Mesenchymal stem cell (in vitro differentiated cells and primary cell): ENCODE measurements around the gene PDE6C.

Experiments used
- DNase-seq: peaks from one replicate; pipeline ENCODE4 v3.0.0-alpha.2; 2013
- H2AFZ ChIP-seq: one replicate; pipeline ENCODE4 v1.6.1; 2013; ENCODE audit warnings: low read depth, mild to moderate bottlenecking, control low read depth, inconsistent platforms, low read length, moderate library complexity
- H2AK5ac ChIP-seq: 2 replicates; pipeline ENCODE4 v1.6.1; 2013; ENCODE audit warnings: low read length, moderate library complexity, mild to moderate bottlenecking, inconsistent platforms; ENCODE audit not compliant: severe bottlenecking
- H2BK120ac ChIP-seq: one replicate; pipeline ENCODE4 v1.6.1; 2013; ENCODE audit warnings: low read depth, mild to moderate bottlenecking, inconsistent platforms, low read length, moderate library complexity
- H2BK12ac ChIP-seq, 2 experiments: one replicate each; pipeline ENCODE4 v1.6.1; 2013; ENCODE audit warnings: inconsistent platforms in 2 of 2, low read length in 2 of 2, mild to moderate bottlenecking in 2 of 2, moderate library complexity in 2 of 2, control low read depth in 1 of 2
- H2BK15ac ChIP-seq: one replicate; pipeline ENCODE4 v1.6.1; 2013; ENCODE audit warnings: mild to moderate bottlenecking, low read depth, inconsistent platforms; ENCODE audit not compliant: poor library complexity, severe bottlenecking
- H2BK5ac ChIP-seq: 2 replicates; pipeline ENCODE4 v1.6.1; 2013; ENCODE audit warnings: low read depth, mild to moderate bottlenecking, low read length, control low read depth, inconsistent platforms; ENCODE audit not compliant: poor library complexity, severe bottlenecking
- H3K14ac ChIP-seq, 2 experiments: one replicate each; pipeline ENCODE4 v1.6.1; 2013; ENCODE audit warnings: inconsistent platforms in 2 of 2, low read length in 2 of 2, control low read depth in 1 of 2, mild to moderate bottlenecking in 1 of 2, moderate library complexity in 1 of 2
- H3K18ac ChIP-seq, 2 experiments: one replicate each; pipeline ENCODE4 v1.6.1; 2013; ENCODE audit warnings: inconsistent platforms in 2 of 2, low read length in 2 of 2, control low read depth in 1 of 2, low read depth in 1 of 2, mild to moderate bottlenecking in 1 of 2
- H3K23ac ChIP-seq, 2 experiments: one replicate each; pipeline ENCODE4 v1.6.1; 2013; ENCODE audit warnings: inconsistent platforms in 2 of 2, low read length in 2 of 2, mild to moderate bottlenecking in 2 of 2, moderate library complexity in 2 of 2, control low read depth in 1 of 2
- H3K27ac ChIP-seq: 2 replicates; pipeline ENCODE4 v1.5.1; 2013; ENCODE audit warnings: mild to moderate bottlenecking, moderate library complexity, low read length, control low read depth, inconsistent platforms; ENCODE audit not compliant: poor library complexity, severe bottlenecking
- H3K27me3 ChIP-seq, 2 experiments: 2 replicates each; pipeline versions ENCODE4 v1.6.1 to v1.7.0; 2013; ENCODE audit warnings: low read length in 2 of 2, mild to moderate bottlenecking in 2 of 2, moderate library complexity in 2 of 2, control low read depth in 1 of 2, inconsistent platforms in 1 of 2; ENCODE audit not compliant: control insufficient read depth in 1 of 2, insufficient read depth in 1 of 2
- H3K36me3 ChIP-seq, 2 experiments: 2 replicates each; pipeline versions ENCODE4 v1.6.1 to v1.7.0; 2013; ENCODE audit warnings: low read length in 2 of 2, control low read depth in 1 of 2, inconsistent platforms in 1 of 2, low read depth in 1 of 2, mild to moderate bottlenecking in 1 of 2; ENCODE audit not compliant: insufficient read depth in 2 of 2, control insufficient read depth in 1 of 2
- H3K4ac ChIP-seq, 2 experiments: one replicate each; pipeline ENCODE4 v1.6.1; 2013; ENCODE audit warnings: inconsistent platforms in 2 of 2, low read length in 2 of 2, mild to moderate bottlenecking in 2 of 2, moderate library complexity in 2 of 2, control low read depth in 1 of 2, low read depth in 1 of 2
- H3K4me1 ChIP-seq: 2 replicates; pipeline ENCODE4 v1.6.1; 2013; ENCODE audit warnings: low read depth, low read length, control low read depth; ENCODE audit not compliant: control insufficient read depth, insufficient read depth
- H3K4me2 ChIP-seq: 2 replicates; pipeline ENCODE4 v1.6.1; 2013; ENCODE audit warnings: low read length, mild to moderate bottlenecking, inconsistent platforms; ENCODE audit not compliant: poor library complexity, severe bottlenecking
- H3K4me3 ChIP-seq, 2 experiments: 2 replicates each; pipeline versions ENCODE4 v1.5.1 to v1.7.0; 2013; ENCODE audit warnings: low read length in 2 of 2, mild to moderate bottlenecking in 2 of 2, control low read depth in 1 of 2, low read depth in 1 of 2; ENCODE audit not compliant: insufficient read depth in 1 of 2
- H3K79me1 ChIP-seq: replicated peaks from 2 replicates; pipeline ENCODE4 v1.6.1; 2013; ENCODE audit warnings: mild to moderate bottlenecking, control low read depth, low read length, inconsistent platforms; ENCODE audit not compliant: poor library complexity, severe bottlenecking
- H3K9ac ChIP-seq: 2 replicates; pipeline ENCODE4 v1.7.0; 2013; ENCODE audit warnings: mild to moderate bottlenecking, low read length, moderate library complexity
- H3K9me3 ChIP-seq: 2 replicates; pipeline ENCODE4 v1.7.0; 2013; ENCODE audit warnings: mild to moderate bottlenecking, low read length; ENCODE audit not compliant: control insufficient read depth
- H4K8ac ChIP-seq: one replicate; pipeline ENCODE4 v1.6.1; 2013; ENCODE audit warnings: inconsistent platforms, mild to moderate bottlenecking, low read length, moderate library complexity
- H4K91ac ChIP-seq: one replicate; pipeline ENCODE4 v1.6.1; 2013; ENCODE audit warnings: mild to moderate bottlenecking, low read length, inconsistent platforms
- WGBS: methylation state at CpG from one replicate; pipeline ENCODE4 v1.1.7; 2013; ENCODE audit warnings: mixed read lengths; 5-methylcytosine and 5-hydroxymethylcytosine counted together

PDE6C gene

GRCh38 chr10:93590638-93591037 lies 21.7 kb upstream of the PDE6C start:
- Histone ChIP-seq H2BK120ac (no peak overlapping the region), H3K9ac (no peak overlapping the region), H3K9me3 (no peaks in the 10 kb centered on the region), H3K36me3 (no peaks in the 10 kb centered on the region), H3K14ac (no peak overlapping the region), H3K4me2 (no peak overlapping the region), H3K27me3 (peaks cover 3 to 52% of the 10 kb centered on the region in 2 experiments), H4K8ac (no peak overlapping the region), H3K27ac (no peak overlapping the region), H3K23ac (no peak overlapping the region), H2AFZ (no peak overlapping the region), H2BK12ac (no peak overlapping the region), H3K18ac (no peak overlapping the region), H2BK15ac (no peak overlapping the region), H2AK5ac (no peak overlapping the region), H2BK5ac (no peak overlapping the region), H3K4me1 (peaks cover 4% of the 10 kb centered on the region), H3K4ac (no peak overlapping the region), H3K4me3 (no peak overlapping the region), H3K79me1 (no peaks in the 10 kb centered on the region), H4K91ac (no peak overlapping the region)
- no peak for DNase-seq
- 95% methylated on average over 7 of the region's 7 CpGs for WGBS

GRCh38 chr10:93591065-93591808 lies 21.1 kb upstream of the PDE6C start:
- Histone ChIP-seq H3K4me2 (no peak overlapping the region), H2BK5ac (no peak overlapping the region), H3K4me1 (peaks cover 6% of the 10 kb centered on the region), H3K4ac (no peak overlapping the region), H2AFZ (no peak overlapping the region), H3K9me3 (no peaks in the 10 kb centered on the region), H3K18ac (no peak overlapping the region), H3K27ac (no peak overlapping the region), H3K9ac (no peak overlapping the region), H2BK12ac (no peak overlapping the region), H2BK15ac (no peak overlapping the region), H3K14ac (no peak overlapping the region), H3K79me1 (no peaks in the 10 kb centered on the region), H3K4me3 (no peak overlapping the region), H4K91ac (no peak overlapping the region), H2BK120ac (no peak overlapping the region), H3K27me3 (peaks cover 3 to 52% of the 10 kb centered on the region in 2 experiments), H4K8ac (no peak overlapping the region), H2AK5ac (no peak overlapping the region), H3K23ac (no peak overlapping the region), H3K36me3 (no peaks in the 10 kb centered on the region)
- WGBS, result 71% methylated on average over 4 of the region's 8 CpGs
- DNase-seq, result no peak

- Histone ChIP-seq H3K27ac (no peak overlapping the region), H3K9me3 (no peaks in the 10 kb centered on the region), H3K23ac (no peak overlapping the region), H3K36me3 (no peaks in the 10 kb centered on the region), H3K18ac (no peak overlapping the region), H3K4me2 (no peak overlapping the region), H3K4ac (no peak overlapping the region), H3K4me1 (peaks cover 6% of the 10 kb centered on the region), H2AK5ac (no peak overlapping the region), H2BK5ac (no peak overlapping the region), H2BK120ac (no peak overlapping the region), H2BK15ac (no peak overlapping the region), H2BK12ac (no peak overlapping the region), H4K8ac (no peak overlapping the region), H3K79me1 (no peaks in the 10 kb centered on the region), H4K91ac (no peak overlapping the region), H3K4me3 (no peak overlapping the region), H3K27me3 (peaks cover 6 to 52% of the 10 kb centered on the region in 2 experiments), H3K14ac (no peak overlapping the region), H3K9ac (no peak overlapping the region), H2AFZ (no peak overlapping the region)
- no peak for DNase-seq
- over 99% methylated on average over 4 of the region's 4 CpGs for WGBS
Measured at GRCh38 chr10:93593254-93593653, 19.1 kb upstream of the PDE6C start.

GRCh38 chr10:93593749-93594148 lies 18.6 kb upstream of the PDE6C start:
- no peak overlapping the region for H2BK12ac ChIP-seq
- no peak overlapping the region for H3K18ac ChIP-seq
- no peak overlapping the region for H4K91ac ChIP-seq
- no peak overlapping the region for H2BK5ac ChIP-seq
- no peak overlapping the region for H2BK120ac ChIP-seq
- WGBS, result 95% methylated on average over 18 of the region's 18 CpGs
- H2BK15ac ChIP-seq, result no peak overlapping the region
- no peak overlapping the region for H4K8ac ChIP-seq
- H3K14ac ChIP-seq, result no peak overlapping the region
- no peak overlapping the region for H3K23ac ChIP-seq
- no peaks in the 10 kb centered on the region for H3K36me3 ChIP-seq
- H3K4me3 ChIP-seq, result no peak overlapping the region
- H3K4ac ChIP-seq, result no peak overlapping the region
- peaks cover 6 to 47% of the 10 kb centered on the region in 2 experiments for H3K27me3 ChIP-seq
- H3K27ac ChIP-seq, result no peak overlapping the region
- no peak overlapping the region for H3K9ac ChIP-seq
- H3K4me1 ChIP-seq, result peaks cover 6% of the 10 kb centered on the region
- H2AK5ac ChIP-seq, result no peak overlapping the region
- no peaks in the 10 kb centered on the region for H3K79me1 ChIP-seq
- no peaks in the 10 kb centered on the region for H3K9me3 ChIP-seq
- H3K4me2 ChIP-seq, result no peak overlapping the region
- no peak for DNase-seq
- H2AFZ ChIP-seq, result no peak overlapping the region
